Stomach smooth muscle (tissue), 2 donors: Measurements from ENCODE around the gene FMO4.
"Not testable (repeated sequence)": the region's sequence is repeated elsewhere in the genome, so short reads cannot be mapped to it uniquely, and the experiment has no call there.

Source experiments
- H3K27ac ChIP-seq: one replicate; pipeline ENCODE4 v1.7.0; 2013; ENCODE audit warnings: mild to moderate bottlenecking, low read length, inconsistent platforms
- H3K27me3 ChIP-seq, 2 donors: one replicate each; pipeline ENCODE4 v1.7.0; 2013; ENCODE audit warnings: low read length in 2 of 2; ENCODE audit not compliant: insufficient read depth in 2 of 2, control insufficient read depth in 1 of 2
- H3K36me3 ChIP-seq, 2 donors: one replicate each; pipeline ENCODE4 v1.7.0; 2013; ENCODE audit warnings: low read length in 2 of 2; ENCODE audit not compliant: control insufficient read depth in 2 of 2, insufficient read depth in 2 of 2
- H3K4me1 ChIP-seq: one replicate; pipeline ENCODE4 v1.7.0; 2013; ENCODE audit warnings: low read length; ENCODE audit not compliant: control insufficient read depth, insufficient read depth
- H3K4me3 ChIP-seq, 2 donors: one replicate each; pipeline ENCODE4 v1.7.0; 2013; ENCODE audit warnings: low read length in 2 of 2
- H3K9ac ChIP-seq, 2 donors: one replicate each; pipeline ENCODE4 v1.7.0; 2013; ENCODE audit warnings: low read length in 2 of 2, mild to moderate bottlenecking in 1 of 2
- H3K9me3 ChIP-seq, 2 donors: one replicate each; pipeline ENCODE4 v1.7.0; 2013; ENCODE audit warnings: low read length in 2 of 2; ENCODE audit not compliant: control insufficient read depth in 2 of 2
- donor health status: healthy.
- donor health status: Pancreatic carcinoma.

The FMO4 gene

DNA sequence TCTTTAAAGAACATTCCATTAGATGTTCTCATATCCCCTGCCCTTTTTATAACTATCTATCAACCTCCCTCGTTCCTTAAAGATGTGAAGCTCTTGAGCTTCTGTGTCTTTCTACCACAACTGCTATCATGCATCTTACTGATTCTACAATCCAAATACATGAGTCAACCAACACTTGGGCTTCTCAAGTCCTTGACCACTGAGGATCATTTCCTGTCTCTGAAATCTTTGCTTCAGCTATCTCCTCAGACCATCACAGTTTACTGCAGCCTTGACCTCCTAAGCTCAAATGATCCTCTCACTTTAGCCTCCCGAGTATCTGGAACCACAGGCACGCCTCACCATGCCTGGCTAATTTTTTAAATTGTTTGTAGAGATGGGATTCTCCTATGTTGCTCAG is 75.2 kb downstream of the FMO4 start:
- Histone ChIP-seq H3K4me1 (no peaks in the 10 kb centered on the region), H3K9me3 (no peaks in the 10 kb centered on the region), H3K9ac (no peak overlapping the region), H3K27ac (no peak overlapping the region), H3K4me3 (no peak overlapping the region), H3K36me3 (no peaks in the 10 kb centered on the region), H3K27me3 (peaks cover 0 to 2% of the 10 kb centered on the region in 2 donors)

- not testable (repeated sequence) for H3K36me3 ChIP-seq, H3K9ac ChIP-seq, H3K27ac ChIP-seq, H3K4me3 ChIP-seq, H3K9me3 ChIP-seq, H3K4me1 ChIP-seq, H3K27me3 ChIP-seq
These were observed 76.8 kb downstream of the FMO4 start for GRCh38 chr1:171390740-171391139.
